Measurements from ENCODE around the gene ANKRD44.

The ANKRD44 gene

GRCh38 chr2:196965651-196966050, 344.9 kb downstream of the ANKRD44 start:
- H3K9me3 ChIP-seq (ENCODE audit: insufficient read depth, low read length) = no peaks in the 10 kb centered on the region
- no peaks in the 10 kb centered on the region for H3K4me1 ChIP-seq (ENCODE audit: insufficient read depth, insufficient read length)
- DNase-seq (ENCODE audit: low read depth, low spot score) = no peak
- H3K27me3 ChIP-seq (ENCODE audit: insufficient read depth, insufficient read length) = no peaks in the 10 kb centered on the region
- no peak for TF ChIP-seq YY1 (IDR thresholded peaks at IDR 0.05; ENCODE audit: insufficient read depth, insufficient read length)
- TF ChIP-seq ZNF274 (IDR thresholded peaks at IDR 0.05; ENCODE audit: low read depth, low read length) = no peak
- no peak for TF ChIP-seq SUZ12 (IDR thresholded peaks at IDR 0.05; ENCODE audit: extremely low read depth, insufficient read depth, insufficient read length)
- no peak overlapping the region for H3K9ac ChIP-seq (ENCODE audit: insufficient read length, low read depth)
- H3K36me3 ChIP-seq (ENCODE audit: insufficient read depth, insufficient read length, low read length) = no peaks in the 10 kb centered on the region
- no peak overlapping the region for H3K4me3 ChIP-seq (ENCODE audit: insufficient read length, low read depth)

- H3K4me1 ChIP-seq (ENCODE audit: insufficient read depth, insufficient read length) = no peaks in the 10 kb centered on the region
- no peaks in the 10 kb centered on the region for H3K36me3 ChIP-seq (ENCODE audit: insufficient read depth, insufficient read length, low read length)
- no peak for DNase-seq (ENCODE audit: low read depth, low spot score)
- H3K9ac ChIP-seq (ENCODE audit: insufficient read length, low read depth) = no peak overlapping the region
- no peak overlapping the region for H3K4me3 ChIP-seq (ENCODE audit: insufficient read length, low read depth)
- no peaks in the 10 kb centered on the region for H3K9me3 ChIP-seq (ENCODE audit: insufficient read depth, low read length)
- TF ChIP-seq ZNF274 (IDR thresholded peaks at IDR 0.05; ENCODE audit: low read depth, low read length) (no peak), YY1 (IDR thresholded peaks at IDR 0.05; ENCODE audit: insufficient read depth, insufficient read length) (no peak), SUZ12 (IDR thresholded peaks at IDR 0.05; ENCODE audit: extremely low read depth, insufficient read depth, insufficient read length) (no peak)
- no peaks in the 10 kb centered on the region for H3K27me3 ChIP-seq (ENCODE audit: insufficient read depth, insufficient read length)
Measured at GRCh38 chr2:196963961-196964360, 346.6 kb downstream of the ANKRD44 start.

GRCh38 chr2:196963043-196963442, 347.5 kb downstream of the ANKRD44 start:
- Histone ChIP-seq H3K9me3 (ENCODE audit: insufficient read depth, low read length) (no peaks in the 10 kb centered on the region), H3K27me3 (ENCODE audit: insufficient read depth, insufficient read length) (no peaks in the 10 kb centered on the region), H3K36me3 (ENCODE audit: insufficient read depth, insufficient read length, low read length) (no peaks in the 10 kb centered on the region), H3K9ac (ENCODE audit: insufficient read length, low read depth) (no peak overlapping the region), H3K4me3 (ENCODE audit: insufficient read length, low read depth) (no peak overlapping the region), H3K4me1 (ENCODE audit: insufficient read depth, insufficient read length) (no peaks in the 10 kb centered on the region)
- TF ChIP-seq YY1 (IDR thresholded peaks at IDR 0.05; ENCODE audit: insufficient read depth, insufficient read length) = no peak
- TF ChIP-seq SUZ12 (IDR thresholded peaks at IDR 0.05; ENCODE audit: extremely low read depth, insufficient read depth, insufficient read length) = no peak
- TF ChIP-seq ZNF274 (IDR thresholded peaks at IDR 0.05; ENCODE audit: low read depth, low read length) = no peak
- DNase-seq (ENCODE audit: low read depth, low spot score) = no peak

- DNase-seq (ENCODE audit: low read depth, low spot score) = no peak
- Histone ChIP-seq H3K4me3 (ENCODE audit: insufficient read length, low read depth) (no peak overlapping the region), H3K9me3 (ENCODE audit: insufficient read depth, low read length) (no peaks in the 10 kb centered on the region), H3K9ac (ENCODE audit: insufficient read length, low read depth) (no peak overlapping the region), H3K27me3 (ENCODE audit: insufficient read depth, insufficient read length) (no peaks in the 10 kb centered on the region), H3K36me3 (ENCODE audit: insufficient read depth, insufficient read length, low read length) (no peaks in the 10 kb centered on the region), H3K4me1 (ENCODE audit: insufficient read depth, insufficient read length) (no peaks in the 10 kb centered on the region)
- TF ChIP-seq SUZ12 (IDR thresholded peaks at IDR 0.05; ENCODE audit: extremely low read depth, insufficient read depth, insufficient read length) (no peak), YY1 (IDR thresholded peaks at IDR 0.05; ENCODE audit: insufficient read depth, insufficient read length) (no peak), ZNF274 (IDR thresholded peaks at IDR 0.05; ENCODE audit: low read depth, low read length) (no peak)
Measured at GRCh38 chr2:196962325-196962724, 348.3 kb downstream of the ANKRD44 start.

GRCh38 chr2:196961889-196962288, 348.7 kb downstream of the ANKRD44 start:
- TF ChIP-seq ZNF274 (IDR thresholded peaks at IDR 0.05; ENCODE audit: low read depth, low read length) = no peak
- no peak for TF ChIP-seq SUZ12 (IDR thresholded peaks at IDR 0.05; ENCODE audit: extremely low read depth, insufficient read depth, insufficient read length)
- no peak for TF ChIP-seq YY1 (IDR thresholded peaks at IDR 0.05; ENCODE audit: insufficient read depth, insufficient read length)
- no peaks in the 10 kb centered on the region for H3K4me1 ChIP-seq (ENCODE audit: insufficient read depth, insufficient read length)
- H3K9ac ChIP-seq (ENCODE audit: insufficient read length, low read depth) = no peak overlapping the region
- no peaks in the 10 kb centered on the region for H3K9me3 ChIP-seq (ENCODE audit: insufficient read depth, low read length)
- no peaks in the 10 kb centered on the region for H3K27me3 ChIP-seq (ENCODE audit: insufficient read depth, insufficient read length)
- no peak for DNase-seq (ENCODE audit: low read depth, low spot score)
- no peak overlapping the region for H3K4me3 ChIP-seq (ENCODE audit: insufficient read length, low read depth)
- H3K36me3 ChIP-seq (ENCODE audit: insufficient read depth, insufficient read length, low read length) = no peaks in the 10 kb centered on the region

GRCh38 chr2:196959734-196960338, 350.7 kb downstream of the ANKRD44 start:
- TF ChIP-seq SUZ12 (IDR thresholded peaks at IDR 0.05; ENCODE audit: extremely low read depth, insufficient read depth, insufficient read length) (no peak), ZNF274 (IDR thresholded peaks at IDR 0.05; ENCODE audit: low read depth, low read length) (no peak)
- Histone ChIP-seq H3K4me3 (ENCODE audit: insufficient read length, low read depth) (no peak overlapping the region), H3K4me1 (ENCODE audit: insufficient read depth, insufficient read length) (no peaks in the 10 kb centered on the region), H3K9ac (ENCODE audit: insufficient read length, low read depth) (no peak overlapping the region), H3K27me3 (ENCODE audit: insufficient read depth, insufficient read length) (no peaks in the 10 kb centered on the region), H3K9me3 (ENCODE audit: insufficient read depth, low read length) (no peaks in the 10 kb centered on the region), H3K36me3 (ENCODE audit: insufficient read depth, insufficient read length, low read length) (no peaks in the 10 kb centered on the region)
- no peak for DNase-seq (ENCODE audit: low read depth, low spot score)

- Histone ChIP-seq H3K4me1 (ENCODE audit: insufficient read depth, insufficient read length) (no peaks in the 10 kb centered on the region), H3K4me3 (ENCODE audit: insufficient read length, low read depth) (no peak overlapping the region), H3K9me3 (ENCODE audit: insufficient read depth, low read length) (no peaks in the 10 kb centered on the region), H3K27me3 (ENCODE audit: insufficient read depth, insufficient read length) (no peaks in the 10 kb centered on the region), H3K9ac (ENCODE audit: insufficient read length, low read depth) (no peak overlapping the region), H3K36me3 (ENCODE audit: insufficient read depth, insufficient read length, low read length) (no peaks in the 10 kb centered on the region)
- no peak for DNase-seq (ENCODE audit: low read depth, low spot score)
- TF ChIP-seq SUZ12 (IDR thresholded peaks at IDR 0.05; ENCODE audit: extremely low read depth, insufficient read depth, insufficient read length) (no peak), YY1 (IDR thresholded peaks at IDR 0.05; ENCODE audit: insufficient read depth, insufficient read length) (no peak), ZNF274 (IDR thresholded peaks at IDR 0.05; ENCODE audit: low read depth, low read length) (no peak)
Measured at GRCh38 chr2:196959281-196959680, 351.3 kb downstream of the ANKRD44 start.
